ENCODE results near the gene C2orf69. TPM values are rescaled to one million over a fixed set of nuclear protein-coding genes. Genes with fewer than 3 reads are reported as not detected.

C2orf69 gene
- total and polyA plus RNA-seq, 2 donors = 7.3 to 17.0 TPM

- no peak for DNase-seq (ENCODE audit: extremely low spot score)
- no peaks in the 10 kb centered on the region for H3K4me1 ChIP-seq (ENCODE audit: insufficient read depth)
- H3K4me3 ChIP-seq (ENCODE audit: low read depth, low read length) = no peak overlapping the region
- peaks cover 5% of the 10 kb centered on the region for H3K36me3 ChIP-seq (ENCODE audit: insufficient read depth)
- H3K27ac ChIP-seq (ENCODE audit: low read depth) = no peak overlapping the region
- 89% methylated on average over 4 of the region's 4 CpGs for WGBS
These were observed 46.9 kb downstream of the C2orf69 start for GRCh38 chr2:199958014-199958413.

GRCh38 chr2:199962203-199962602, 51.1 kb downstream of the C2orf69 start:
- Histone ChIP-seq H3K36me3 (ENCODE audit: insufficient read depth) (peaks cover 5% of the 10 kb centered on the region), H3K4me1 (ENCODE audit: insufficient read depth) (no peaks in the 10 kb centered on the region), H3K4me3 (ENCODE audit: low read depth, low read length) (no peak overlapping the region), H3K27ac (ENCODE audit: low read depth) (no peak overlapping the region)
- WGBS = 89% methylated on average over 2 of the region's 2 CpGs
- DNase-seq (ENCODE audit: extremely low spot score) = no peak

- Histone ChIP-seq H3K4me1 (ENCODE audit: insufficient read depth) (no peaks in the 10 kb centered on the region), H3K36me3 (ENCODE audit: insufficient read depth) (peaks cover 4% of the 10 kb centered on the region), H3K4me3 (ENCODE audit: low read depth, low read length) (no peak overlapping the region), H3K27ac (ENCODE audit: low read depth) (no peak overlapping the region)
- no peak for DNase-seq (ENCODE audit: extremely low spot score)
- WGBS = 86% methylated on average over 2 of the region's 2 CpGs
These were observed 55.3 kb downstream of the C2orf69 start for GRCh38 chr2:199966405-199966804.

GRCh38 chr2:199966976-199967375, 55.9 kb downstream of the C2orf69 start:
- no peak for DNase-seq (ENCODE audit: extremely low spot score)
- H3K4me1 ChIP-seq (ENCODE audit: insufficient read depth) = no peaks in the 10 kb centered on the region
- no peak overlapping the region for H3K4me3 ChIP-seq (ENCODE audit: low read depth, low read length)
- WGBS = 88% methylated on average over 1 of the region's 1 CpG
- H3K27ac ChIP-seq (ENCODE audit: low read depth) = no peak overlapping the region
- peaks cover 4% of the 10 kb centered on the region for H3K36me3 ChIP-seq (ENCODE audit: insufficient read depth)

- H3K36me3 ChIP-seq (ENCODE audit: insufficient read depth) = peaks cover 1% of the 10 kb centered on the region
These were observed 57.0 kb downstream of the C2orf69 start for GRCh38 chr2:199968126-199968525.

GRCh38 chr2:199972088-199972626, 61.1 kb downstream of the C2orf69 start:
- no peak for DNase-seq (ENCODE audit: extremely low spot score)
- H3K4me3 ChIP-seq (ENCODE audit: low read depth, low read length) = no peak overlapping the region
- H3K4me1 ChIP-seq (ENCODE audit: insufficient read depth) = no peaks in the 10 kb centered on the region
- H3K27ac ChIP-seq (ENCODE audit: low read depth) = no peak overlapping the region
- H3K36me3 ChIP-seq (ENCODE audit: insufficient read depth) = peaks cover 1% of the 10 kb centered on the region
- WGBS = 90% methylated on average over 6 of the region's 6 CpGs

More at GRCh38 chr2:199968126-199968525, 57.0 kb downstream of the C2orf69 start:
- 92% methylated on average over 1 of the region's 1 CpG for WGBS
- Histone ChIP-seq H3K27ac (ENCODE audit: low read depth) (no peak overlapping the region), H3K4me1 (ENCODE audit: insufficient read depth) (no peaks in the 10 kb centered on the region), H3K4me3 (ENCODE audit: low read depth, low read length) (no peak overlapping the region)
- no peak for DNase-seq (ENCODE audit: extremely low spot score)

GRCh38 chr2:199973703-199974102, 62.6 kb downstream of the C2orf69 start:
- no peak for DNase-seq (ENCODE audit: extremely low spot score)
- no peak overlapping the region for H3K4me3 ChIP-seq (ENCODE audit: low read depth, low read length)
- H3K4me1 ChIP-seq (ENCODE audit: insufficient read depth) = no peaks in the 10 kb centered on the region
- no peak overlapping the region for H3K27ac ChIP-seq (ENCODE audit: low read depth)
- no peaks in the 10 kb centered on the region for H3K36me3 ChIP-seq (ENCODE audit: insufficient read depth)
- 18% methylated on average over 2 of the region's 2 CpGs for WGBS

- H3K4me3 ChIP-seq (ENCODE audit: low read depth, low read length) = no peak overlapping the region
- no peak for DNase-seq (ENCODE audit: extremely low spot score)
- no peaks in the 10 kb centered on the region for H3K36me3 ChIP-seq (ENCODE audit: insufficient read depth)
- H3K27ac ChIP-seq (ENCODE audit: low read depth) = no peak overlapping the region
- 87% methylated on average over 3 of the region's 3 CpGs for WGBS
- H3K4me1 ChIP-seq (ENCODE audit: insufficient read depth) = no peaks in the 10 kb centered on the region
These were observed 64.3 kb downstream of the C2orf69 start for GRCh38 chr2:199975273-199975895.

Small RNAs within 50 kb of the gene (small RNA-seq; reads per million reads assigned to genes)
- not detected for gene AC108032.1
- not detected for gene RN7SL717P

Other genes with a start within 250 kb of the C2orf69 start
- 0.85 TPM for gene FTCDNL1, start 60.1 kb upstream of the C2orf69 start, total RNA-seq
- gene FTCDNL1, start 60.1 kb upstream of the C2orf69 start, polyA plus RNA-seq = 1.4 TPM
- gene TYW5, start 44.2 kb downstream of the C2orf69 start, total RNA-seq = 22.4 TPM
- gene TYW5, start 44.2 kb downstream of the C2orf69 start, polyA plus RNA-seq = 3.4 TPM
- gene MAIP1, start 44.3 kb downstream of the C2orf69 start, total RNA-seq = 14.4 TPM
- gene MAIP1, start 44.3 kb downstream of the C2orf69 start, polyA plus RNA-seq = 18.5 TPM